Smooth muscle cell (in vitro differentiated cells): Measurements from ENCODE around the gene EIF2AK2. TPM values are rescaled to one million over a fixed set of nuclear protein-coding genes. Genes with fewer than 3 reads are reported as not detected.

Source experiments
- DNase-seq: peaks from one replicate; lab custom pipeline; 2025; ENCODE audit not compliant: unreplicated experiment; lab: John Stamatoyannopoulos, UW
- H2AFZ ChIP-seq: fragments of 200-600 bp; sonication (generic); 2 replicates; pipeline ENCODE4 v1.6.0; 2016; ENCODE audit warnings: antibody characterized with exemption, low read depth, mild to moderate bottlenecking
- H3F3A ChIP-seq: fragments of 200-600 bp; sonication (generic); 2 replicates; pipeline ENCODE4 v1.6.0; 2017; ENCODE audit warnings: antibody characterized with exemption, low read depth
- H3K27ac ChIP-seq: fragments of 200-600 bp; sonication (generic); 2 replicates; pipeline ENCODE4 v1.5.1; 2016; ENCODE audit warnings: low read depth, mild to moderate bottlenecking
- H3K27me3 ChIP-seq: fragments of 200-600 bp; sonication (generic); 2 replicates; pipeline ENCODE4 v1.6.1; 2016; ENCODE audit warnings: low read depth, mild to moderate bottlenecking
- H3K36me3 ChIP-seq: fragments of 200-600 bp; sonication (generic); 2 replicates; pipeline ENCODE4 v1.5.1; 2016; ENCODE audit warnings: low read depth
- H3K4me1 ChIP-seq: fragments of 200-600 bp; sonication (generic); 2 replicates; pipeline ENCODE4 v1.5.1; 2016; ENCODE audit warnings: low read depth
- H3K4me2 ChIP-seq: fragments of 200-600 bp; sonication (generic); 2 replicates; pipeline ENCODE4 v1.6.0; 2016; ENCODE audit warnings: mild to moderate bottlenecking
- H3K4me3 ChIP-seq: fragments of 200-600 bp; sonication (generic); 2 replicates; pipeline ENCODE4 v1.5.1; 2016; ENCODE audit warnings: mild to moderate bottlenecking
- H3K79me2 ChIP-seq: fragments of 200-600 bp; sonication (generic); 2 replicates; pipeline ENCODE4 v1.6.0; 2016; ENCODE audit warnings: low read depth, mild to moderate bottlenecking
- H3K9ac ChIP-seq: fragments of 200-600 bp; sonication (generic); 2 replicates; pipeline ENCODE4 v1.6.0; 2016; ENCODE audit warnings: low read depth
- H3K9me3 ChIP-seq: fragments of 200-600 bp; sonication (generic); replicated peaks from 2 replicates; pipeline ENCODE4 v1.5.1; 2016; ENCODE audit warnings: low read depth
- H4K20me1 ChIP-seq: fragments of 200-600 bp; sonication (generic); 2 replicates; pipeline ENCODE4 v1.6.0; 2016; ENCODE audit warnings: low read depth
- CTCF ChIP-seq: fragments of 200-600 bp; sonication (generic); IDR thresholded peaks from 2 replicates; pipeline ENCODE4 v1.5.1; 2017; ENCODE audit warnings: borderline replicate concordance, mild to moderate bottlenecking, antibody characterized with exemption; ENCODE audit not compliant: insufficient read depth, poor library complexity, severe bottlenecking
- WGBS: methylation state at CpG from one replicate; pipeline ENCODE4 v1.1.7; 2016; ENCODE audit warnings: low lambda C conversion rate; 5-methylcytosine and 5-hydroxymethylcytosine counted together
- polyA plus RNA-seq: library from polyadenylated mRNA; unstranded; fragments of >200 nt; fragmentation: Nextera tagmentation; extraction: Ambion mirVana; gene quantifications from 2 replicates; pipeline ENCODE4 v1.2.1, GENCODE V29; 2016
- total RNA-seq: library from RNA; depleted of rRNA; stranded (reverse); fragments of >200 nt; gene quantifications from 2 replicates; pipeline ENCODE4 v1.2.3, GENCODE V29; 2014

The EIF2AK2 gene
- total and polyA plus RNA-seq, 2 experiments from 2014 or later, result 21.0 to 32.9 TPM

GRCh38 chr2:37117566-37117965, 39.2 kb downstream of the EIF2AK2 start:
- no peak overlapping the region for H3K27ac ChIP-seq
- DNase-seq, result no peak
- no peak overlapping the region for H2AFZ ChIP-seq
- peaks cover 10% of the 10 kb centered on the region for H3K36me3 ChIP-seq
- no peaks in the 10 kb centered on the region for H3K79me2 ChIP-seq
- TF ChIP-seq CTCF, result no peak
- H3K27me3 ChIP-seq, result no peaks in the 10 kb centered on the region
- WGBS, result 95% methylated on average over 1 of the region's 1 CpG
- no peak overlapping the region for H3K9ac ChIP-seq
- no peaks in the 10 kb centered on the region for H4K20me1 ChIP-seq
- no peak overlapping the region for H3K4me3 ChIP-seq
- no peak overlapping the region for H3K4me2 ChIP-seq
- H3K4me1 ChIP-seq, result no peaks in the 10 kb centered on the region
- H3F3A ChIP-seq, result no peaks in the 10 kb centered on the region
- H3K9me3 ChIP-seq, result no peaks in the 10 kb centered on the region

- Histone ChIP-seq H3K79me2 (no peaks in the 10 kb centered on the region), H3K9ac (no peak overlapping the region), H3K4me3 (no peak overlapping the region), H3K4me2 (no peak overlapping the region), H3K27ac (no peak overlapping the region), H3F3A (no peaks in the 10 kb centered on the region), H3K9me3 (no peaks in the 10 kb centered on the region), H2AFZ (no peak overlapping the region), H4K20me1 (no peaks in the 10 kb centered on the region), H3K27me3 (no peaks in the 10 kb centered on the region), H3K4me1 (no peaks in the 10 kb centered on the region), H3K36me3 (peaks cover 6% of the 10 kb centered on the region)
- no peak for TF ChIP-seq CTCF
- 41% methylated on average over 2 of the region's 2 CpGs for WGBS
- DNase-seq, result no peak
Observed at GRCh38 chr2:37111958-37112357, 44.8 kb downstream of the EIF2AK2 start.

- no peak overlapping the region for H3K4me3 ChIP-seq
- H3K9me3 ChIP-seq, result no peaks in the 10 kb centered on the region
- no peak overlapping the region for H3K9ac ChIP-seq
- H3F3A ChIP-seq, result no peaks in the 10 kb centered on the region
- H3K27ac ChIP-seq, result no peak overlapping the region
- no peaks in the 10 kb centered on the region for H4K20me1 ChIP-seq
- no peaks in the 10 kb centered on the region for H3K4me1 ChIP-seq
- WGBS, result 96% methylated on average over 4 of the region's 4 CpGs
- DNase-seq, result no peak
- TF ChIP-seq CTCF, result no peak
- H2AFZ ChIP-seq, result no peak overlapping the region
- H3K4me2 ChIP-seq, result no peak overlapping the region
- peaks cover 3% of the 10 kb centered on the region for H3K36me3 ChIP-seq
- no peaks in the 10 kb centered on the region for H3K27me3 ChIP-seq
- no peaks in the 10 kb centered on the region for H3K79me2 ChIP-seq
Observed at GRCh38 chr2:37110306-37111212, 46.2 kb downstream of the EIF2AK2 start.

GRCh38 chr2:37109523-37109922, 47.3 kb downstream of the EIF2AK2 start:
- Histone ChIP-seq H4K20me1 (no peaks in the 10 kb centered on the region), H3K36me3 (peaks cover 3% of the 10 kb centered on the region), H2AFZ (no peak overlapping the region), H3K27ac (no peak overlapping the region), H3K4me1 (no peaks in the 10 kb centered on the region), H3F3A (no peaks in the 10 kb centered on the region), H3K79me2 (no peaks in the 10 kb centered on the region), H3K9ac (no peak overlapping the region), H3K4me2 (no peak overlapping the region), H3K4me3 (no peak overlapping the region), H3K9me3 (no peaks in the 10 kb centered on the region), H3K27me3 (no peaks in the 10 kb centered on the region)
- TF ChIP-seq CTCF, result no peak
- DNase-seq, result no peak
- 91% methylated on average over 4 of the region's 4 CpGs for WGBS
